ENCODE data around the gene SYNC.

Gene SYNC

GRCh38 chr1:32702599-32703478 is at the start of gene SYNC:
SYNC (minus strand) TSS chr1:32702770; CDS start chr1:32702660, 110 bp downstream.
- no peak for DNase-seq (ENCODE audit: low read depth in 3 of 3)

DNA sequence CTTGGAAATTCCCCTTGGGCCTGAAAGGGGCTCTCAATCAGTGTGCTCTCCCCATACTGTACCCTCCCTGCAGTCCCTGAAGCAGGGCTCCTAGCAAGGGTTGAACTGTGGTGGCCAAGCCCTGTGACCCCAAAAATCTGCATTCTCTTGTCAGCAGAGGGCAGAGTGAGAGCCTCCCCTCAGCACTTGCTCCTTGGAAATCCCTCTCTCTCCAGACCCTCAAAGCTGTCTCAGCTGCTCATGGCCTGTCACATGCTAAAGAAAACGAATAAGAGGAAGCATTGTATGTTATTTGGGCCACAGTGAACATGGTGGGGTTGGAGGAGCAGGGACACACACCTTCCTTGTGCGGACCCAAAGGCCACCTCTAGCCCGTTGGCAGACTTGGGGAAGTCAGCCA is 47.2 kb upstream of the SYNC start:
- no peak for DNase-seq (ENCODE audit: low read depth in 3 of 3)

DNA sequence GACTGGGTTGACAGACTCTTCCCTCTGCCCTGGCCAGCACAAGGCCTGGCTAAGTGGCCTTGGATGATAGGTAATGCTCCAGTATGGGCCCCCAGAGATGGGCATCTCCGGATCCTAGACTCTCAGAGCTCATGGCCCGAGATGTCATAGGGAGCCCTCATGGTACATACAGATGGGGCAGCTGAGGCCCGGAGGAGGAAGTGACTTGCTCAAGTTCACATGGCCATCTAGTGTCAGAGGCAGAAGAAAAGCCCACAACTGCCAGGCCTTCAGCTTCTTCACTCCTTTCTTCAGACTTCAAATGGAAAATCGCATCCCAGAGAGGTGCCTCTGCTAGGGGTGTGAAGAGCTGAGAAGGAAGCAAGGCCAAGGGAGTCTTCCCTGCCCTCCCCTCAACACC is 46.8 kb upstream of the SYNC start:
- DNase-seq (ENCODE audit: low read depth in 3 of 3) = no peak

DNA sequence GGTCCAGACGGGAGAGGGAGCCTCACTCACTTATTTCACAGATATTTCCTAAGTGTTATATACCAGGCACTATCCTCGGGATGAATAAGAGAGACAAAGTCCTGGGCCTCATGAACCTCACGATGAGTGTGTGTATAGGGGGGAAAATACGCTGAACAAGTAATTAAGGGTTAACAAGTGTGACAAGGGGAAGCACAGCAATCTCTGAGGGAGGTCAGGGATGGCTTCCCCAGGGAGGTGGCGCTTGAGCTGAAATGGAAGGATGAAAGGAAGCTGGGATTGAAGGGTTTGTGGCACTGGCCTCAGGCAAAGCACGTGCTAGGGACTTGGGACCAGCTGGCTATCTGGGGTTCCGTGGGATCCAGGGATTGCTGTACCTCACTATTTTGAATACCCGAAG is 46.4 kb upstream of the SYNC start:
- DNase-seq (ENCODE audit: low read depth in 3 of 3) = no peak

DNA sequence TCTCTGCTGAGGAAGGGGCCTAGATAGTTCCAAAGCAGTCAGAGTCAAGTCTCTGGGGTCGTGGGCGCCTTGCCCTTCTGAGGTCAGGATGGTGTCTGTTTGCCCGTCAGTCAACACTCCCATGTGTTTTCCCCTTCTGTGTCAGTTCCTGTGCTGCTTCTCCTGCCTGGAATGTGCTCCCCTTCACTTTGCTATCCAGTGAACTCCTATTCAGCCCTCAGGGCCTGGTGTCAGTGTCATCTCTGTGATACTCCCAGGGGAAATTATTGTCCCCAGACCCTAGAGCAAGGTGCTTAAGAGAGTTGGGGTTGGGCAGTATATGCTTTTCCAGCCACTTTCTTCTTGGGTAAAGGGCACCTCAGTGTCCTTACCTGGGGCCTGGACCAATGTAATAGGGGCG is 45.8 kb upstream of the SYNC start:
- no peak for DNase-seq (ENCODE audit: low read depth in 3 of 3)

GRCh38 chr1:32746130-32746529 is 43.6 kb upstream of the SYNC start:
- DNase-seq (ENCODE audit: low read depth in 3 of 3) = no peak

- DNase-seq (ENCODE audit: low read depth in 3 of 3) = no peak
These were observed 41.5 kb upstream of the SYNC start for GRCh38 chr1:32744071-32744425.

DNA sequence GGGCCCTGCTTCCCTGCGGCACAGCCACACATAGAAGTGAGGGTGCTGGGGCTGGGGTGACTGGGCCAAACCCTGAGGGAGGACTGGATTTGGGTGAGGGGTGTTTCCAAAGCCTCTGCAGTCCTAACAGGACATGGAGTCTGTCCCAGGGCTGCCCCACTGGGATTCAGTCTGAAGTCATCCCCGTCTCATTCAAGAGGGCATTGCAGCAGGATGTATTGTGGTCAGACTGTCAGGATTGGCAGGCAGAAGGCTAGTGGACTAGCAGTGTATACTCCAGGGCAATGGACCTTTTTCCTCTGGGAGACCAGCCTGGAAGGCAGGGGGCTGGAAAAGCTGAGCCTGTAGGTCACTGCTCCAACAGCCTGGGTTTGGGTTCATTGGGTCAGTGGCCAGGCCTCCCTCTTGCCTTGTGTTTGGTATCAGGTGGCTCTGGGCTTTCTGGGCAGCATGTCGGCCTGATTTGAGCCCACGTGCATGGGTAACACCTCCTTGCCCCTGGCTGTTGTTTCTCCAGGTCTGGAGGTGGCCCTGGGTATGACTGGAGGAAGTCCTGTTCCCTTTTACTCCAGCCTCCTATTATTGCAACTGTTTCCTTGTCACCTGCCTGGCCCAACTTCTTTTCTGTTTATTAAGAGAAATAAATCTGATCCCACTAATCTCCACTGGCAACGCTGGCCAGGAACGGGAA is 41.0 kb upstream of the SYNC start:
- no peak for DNase-seq (ENCODE audit: low read depth in 3 of 3)

DNA sequence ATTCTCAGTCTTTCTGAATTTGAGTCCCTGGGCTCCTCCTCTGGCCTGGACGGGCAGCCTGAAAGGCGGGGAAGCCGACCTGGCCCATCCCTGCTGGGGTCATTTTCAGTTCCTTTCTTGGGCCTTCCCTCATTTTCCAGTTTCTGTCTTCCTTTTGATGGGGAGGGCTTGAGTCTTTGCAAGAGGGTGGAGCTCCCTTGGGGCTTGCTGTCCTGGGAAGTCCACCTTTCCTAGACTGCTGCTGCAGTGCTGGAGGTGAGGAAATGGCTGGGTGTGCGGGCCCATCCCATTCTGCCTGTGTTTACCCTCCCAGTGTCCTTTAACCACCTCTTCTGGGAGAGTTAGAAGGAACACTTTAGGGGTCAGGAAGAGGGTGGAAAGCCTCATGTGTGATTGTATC is 40.4 kb upstream of the SYNC start:
- DNase-seq (ENCODE audit: low read depth in 3 of 3) = no peak

DNA sequence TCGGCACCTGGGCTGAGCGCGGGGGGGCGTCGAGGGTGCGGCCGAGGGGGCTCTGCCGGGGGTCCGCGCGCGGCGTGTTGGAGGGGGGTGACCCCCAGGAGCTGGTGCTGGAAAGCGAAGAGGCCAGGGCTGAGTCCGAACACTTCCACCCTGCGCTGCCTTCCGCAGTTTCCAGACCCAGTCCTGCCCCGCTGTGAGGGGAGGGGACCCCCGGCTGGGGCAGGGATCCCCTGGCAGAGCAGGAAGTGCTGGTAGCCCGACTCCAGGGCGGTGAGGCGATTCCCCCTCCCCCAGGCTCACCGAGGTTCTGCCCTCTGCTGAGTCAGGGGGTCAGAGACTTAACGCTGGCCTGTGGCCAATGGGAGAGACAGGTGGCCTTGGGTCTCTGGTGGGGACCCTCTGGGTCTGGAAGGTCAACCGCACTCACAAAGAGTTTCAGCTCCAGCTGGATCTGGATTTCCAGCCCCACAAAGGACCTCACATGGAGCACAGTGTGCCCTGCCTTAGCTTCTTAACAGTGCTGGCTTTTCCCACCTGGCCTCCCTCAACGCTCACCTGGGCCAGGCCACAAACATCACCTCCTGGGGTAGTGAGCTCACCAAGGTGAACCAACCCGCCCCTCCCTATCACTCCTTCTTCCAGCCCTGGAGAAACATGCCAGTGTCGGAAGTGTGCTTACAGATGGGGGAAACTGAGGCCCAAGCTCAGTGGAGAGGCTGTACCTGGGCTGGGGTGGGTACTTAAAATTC is 39.8 kb upstream of the SYNC start:
- no peak for DNase-seq (ENCODE audit: low read depth in 3 of 3)

- no peak for DNase-seq (ENCODE audit: low read depth in 3 of 3)
These were observed 39.0 kb upstream of the SYNC start for GRCh38 chr1:32741413-32742198.

- DNase-seq (ENCODE audit: low read depth in 3 of 3) = no peak
These were observed 38.5 kb upstream of the SYNC start for GRCh38 chr1:32741059-32741412.

DNA sequence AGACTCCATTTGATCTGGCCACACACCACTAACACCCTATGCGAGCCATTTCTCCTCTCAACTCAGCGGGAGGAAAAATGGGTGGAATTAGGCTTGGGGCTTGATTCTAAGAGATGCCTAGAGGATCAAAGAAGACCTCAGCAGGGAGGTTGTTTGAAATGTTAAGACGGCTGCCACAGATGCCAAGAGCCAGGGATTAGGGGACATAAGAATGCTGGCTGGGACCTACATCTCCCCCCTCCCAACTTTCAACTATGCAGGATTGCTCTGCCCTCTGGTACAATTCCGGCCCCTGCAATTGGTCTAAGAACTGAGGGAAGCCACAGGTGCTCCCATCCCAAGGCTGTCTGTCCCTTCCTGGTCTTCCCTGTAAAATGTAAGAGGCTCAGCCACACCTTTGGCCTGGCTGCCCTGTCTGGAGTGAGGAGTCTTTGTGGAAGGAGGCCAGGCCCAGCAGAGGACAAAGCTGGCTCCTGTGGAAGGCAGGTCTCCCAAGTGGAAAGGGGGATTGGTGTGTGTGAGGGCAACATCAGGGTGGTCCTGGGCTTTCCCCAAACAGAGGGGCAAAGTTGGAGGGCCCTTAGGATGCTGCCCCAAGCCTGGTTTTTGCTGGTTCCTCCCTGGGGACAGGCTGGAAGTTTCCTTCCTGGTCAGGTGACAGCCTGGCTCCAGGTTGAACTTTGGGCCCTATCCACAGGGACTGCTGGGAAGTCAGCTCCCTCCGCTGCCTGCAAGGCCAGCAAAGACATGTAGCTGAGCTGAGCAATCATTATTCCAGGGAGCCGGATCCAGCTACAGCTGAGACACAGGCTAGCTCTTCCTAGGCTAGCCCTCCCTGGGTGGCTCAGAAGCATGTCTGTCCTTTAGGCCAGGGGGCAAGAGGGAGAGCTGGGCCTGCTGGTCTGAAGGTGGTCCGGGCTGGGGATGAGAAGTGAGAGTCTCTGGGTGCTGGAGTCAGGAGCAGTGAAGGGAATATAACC is 34.5 kb upstream of the SYNC start:
- DNase-seq (ENCODE audit: low read depth in 3 of 3) = no peak

DNA sequence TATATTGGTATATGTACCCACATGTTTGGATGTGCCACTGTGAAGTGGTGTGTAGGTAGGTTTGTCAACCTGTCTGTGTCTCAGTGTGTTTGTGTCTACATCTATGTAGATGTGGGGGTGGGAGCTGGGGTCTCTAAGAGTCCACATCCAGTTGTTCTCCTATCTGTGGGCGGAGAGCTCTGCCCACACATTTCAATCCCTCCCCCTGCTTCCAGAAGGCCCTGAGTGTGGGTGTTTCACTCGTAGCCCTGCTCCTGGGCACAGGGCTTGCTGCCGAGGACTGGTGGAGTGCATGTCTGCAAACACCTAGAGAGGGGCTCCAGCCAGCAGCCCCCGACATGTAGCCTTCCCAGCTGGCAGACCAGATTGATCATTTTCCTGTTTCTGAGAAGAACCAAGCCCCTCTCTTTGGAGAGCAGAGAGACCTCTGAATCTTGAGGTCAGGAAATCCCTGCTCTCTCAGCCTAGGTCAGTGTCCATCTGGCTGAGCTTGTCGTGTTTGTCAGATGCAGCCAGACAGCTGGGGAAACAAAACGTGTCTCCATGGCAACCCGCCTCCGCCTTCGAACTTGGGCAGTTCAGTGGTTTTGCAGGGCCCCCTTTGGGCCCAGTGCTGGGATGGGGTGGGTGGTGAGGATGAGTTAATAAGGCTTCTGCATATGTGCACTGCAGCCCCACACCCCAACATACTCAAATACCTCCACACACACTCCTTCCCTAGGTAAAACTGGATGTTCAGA is 31.2 kb upstream of the SYNC start:
- DNase-seq (ENCODE audit: low read depth in 3 of 3) = no peak

GRCh38 chr1:32729254-32730046 is 26.9 kb upstream of the SYNC start:
- DNase-seq (ENCODE audit: low read depth in 3 of 3) = no peak

GRCh38 chr1:32728413-32729077 is 26.0 kb upstream of the SYNC start:
- no peak for DNase-seq (ENCODE audit: low read depth in 3 of 3)

DNA sequence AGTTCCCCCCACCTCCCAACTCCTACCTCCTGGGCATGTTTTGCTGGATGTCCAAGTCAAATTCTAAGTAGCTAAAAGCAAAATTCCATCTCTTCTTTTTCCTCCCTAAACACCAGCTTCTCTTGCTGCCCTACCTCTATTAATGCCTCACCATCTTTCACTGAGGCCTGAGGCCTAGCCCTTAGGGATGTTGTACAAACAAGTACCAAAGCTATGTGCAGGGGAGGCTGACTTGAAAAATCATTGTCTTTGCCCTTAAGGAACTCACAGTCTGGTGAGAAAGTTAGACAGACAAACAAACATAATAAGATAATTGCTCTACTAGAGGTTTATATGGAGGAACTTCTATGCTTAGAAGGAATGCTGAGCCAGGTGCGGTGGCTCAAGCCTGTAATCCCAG is 25.3 kb upstream of the SYNC start:
- no peak for DNase-seq (ENCODE audit: low read depth in 3 of 3)

- no peak for DNase-seq (ENCODE audit: low read depth in 3 of 3)
These were observed 23.0 kb upstream of the SYNC start for GRCh38 chr1:32725615-32725982.

Measured in stimulated activated CD4-positive, alpha-beta T cell treated with anti-CD3 and anti-CD28 coated beads, TNF-alpha, amount 100 ng/mL, for 24 hours (primary cell).